Activated CD4-positive, alpha-beta T cell treated with anti-CD3 and anti-CD28 coated beads, Interleukin-2, amount 50 U/mL, for 48 hours (primary cell): Measurements from ENCODE around the gene ABCA2.

Experiments
- DNase-seq, 2 experiments: peaks; one replicate each; pipeline ENCODE4 v3.0.0-alpha.2; 2020

ABCA2 gene, protein sequence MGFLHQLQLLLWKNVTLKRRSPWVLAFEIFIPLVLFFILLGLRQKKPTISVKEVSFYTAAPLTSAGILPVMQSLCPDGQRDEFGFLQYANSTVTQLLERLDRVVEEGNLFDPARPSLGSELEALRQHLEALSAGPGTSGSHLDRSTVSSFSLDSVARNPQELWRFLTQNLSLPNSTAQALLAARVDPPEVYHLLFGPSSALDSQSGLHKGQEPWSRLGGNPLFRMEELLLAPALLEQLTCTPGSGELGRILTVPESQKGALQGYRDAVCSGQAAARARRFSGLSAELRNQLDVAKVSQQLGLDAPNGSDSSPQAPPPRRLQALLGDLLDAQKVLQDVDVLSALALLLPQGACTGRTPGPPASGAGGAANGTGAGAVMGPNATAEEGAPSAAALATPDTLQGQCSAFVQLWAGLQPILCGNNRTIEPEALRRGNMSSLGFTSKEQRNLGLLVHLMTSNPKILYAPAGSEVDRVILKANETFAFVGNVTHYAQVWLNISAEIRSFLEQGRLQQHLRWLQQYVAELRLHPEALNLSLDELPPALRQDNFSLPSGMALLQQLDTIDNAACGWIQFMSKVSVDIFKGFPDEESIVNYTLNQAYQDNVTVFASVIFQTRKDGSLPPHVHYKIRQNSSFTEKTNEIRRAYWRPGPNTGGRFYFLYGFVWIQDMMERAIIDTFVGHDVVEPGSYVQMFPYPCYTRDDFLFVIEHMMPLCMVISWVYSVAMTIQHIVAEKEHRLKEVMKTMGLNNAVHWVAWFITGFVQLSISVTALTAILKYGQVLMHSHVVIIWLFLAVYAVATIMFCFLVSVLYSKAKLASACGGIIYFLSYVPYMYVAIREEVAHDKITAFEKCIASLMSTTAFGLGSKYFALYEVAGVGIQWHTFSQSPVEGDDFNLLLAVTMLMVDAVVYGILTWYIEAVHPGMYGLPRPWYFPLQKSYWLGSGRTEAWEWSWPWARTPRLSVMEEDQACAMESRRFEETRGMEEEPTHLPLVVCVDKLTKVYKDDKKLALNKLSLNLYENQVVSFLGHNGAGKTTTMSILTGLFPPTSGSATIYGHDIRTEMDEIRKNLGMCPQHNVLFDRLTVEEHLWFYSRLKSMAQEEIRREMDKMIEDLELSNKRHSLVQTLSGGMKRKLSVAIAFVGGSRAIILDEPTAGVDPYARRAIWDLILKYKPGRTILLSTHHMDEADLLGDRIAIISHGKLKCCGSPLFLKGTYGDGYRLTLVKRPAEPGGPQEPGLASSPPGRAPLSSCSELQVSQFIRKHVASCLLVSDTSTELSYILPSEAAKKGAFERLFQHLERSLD (N-terminal part only)

DNA sequence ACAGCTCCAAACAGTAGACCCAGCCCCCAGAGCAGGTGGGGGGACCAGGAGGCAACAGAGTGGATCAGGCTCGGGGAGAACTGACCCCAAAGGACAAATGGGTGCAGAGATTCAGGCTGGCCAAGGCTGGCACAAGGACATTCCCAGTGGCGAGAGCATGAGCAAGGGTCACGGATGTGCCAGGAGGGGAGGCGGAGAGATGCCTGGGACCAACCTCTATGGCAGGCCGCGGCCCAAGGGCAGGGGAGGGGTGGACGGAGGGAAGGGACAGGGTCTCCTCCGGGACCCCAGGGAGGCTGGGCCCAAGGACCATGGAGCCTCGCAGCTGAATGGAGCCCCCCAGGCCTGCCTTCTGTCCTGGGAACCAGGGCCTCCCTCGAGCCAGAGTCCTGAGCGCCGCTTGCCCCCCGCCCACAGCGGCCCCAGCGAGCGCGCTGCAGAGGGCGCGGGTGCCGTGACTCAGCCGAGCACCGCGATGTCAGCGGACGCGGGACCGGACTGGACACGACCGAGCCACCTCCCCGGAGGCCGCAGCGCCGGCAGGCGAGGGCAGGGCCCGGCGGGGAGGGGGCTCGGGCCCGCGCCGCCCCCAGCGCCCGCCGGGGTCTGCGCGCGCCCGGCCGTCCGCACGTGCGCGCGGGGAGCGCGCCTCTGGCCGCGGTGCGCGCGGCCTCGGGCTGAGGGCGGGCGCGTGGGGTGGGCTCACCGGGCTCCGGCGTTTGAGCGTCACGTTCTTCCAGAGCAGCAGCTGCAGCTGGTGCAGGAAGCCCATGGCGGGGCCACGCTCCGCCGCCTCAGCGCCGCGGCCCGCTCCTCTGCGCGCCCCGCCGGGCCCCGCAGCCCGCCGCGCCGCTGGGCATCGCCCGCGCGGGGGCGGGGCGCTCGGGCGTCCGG, at the start of gene ABCA2:
Gene ABCA2 (minus strand): TSS at position 869 of the 894 bp plus-strand sequence. CDS start 97 bp downstream, at position 772.
- DNase-seq = no peak

DNA sequence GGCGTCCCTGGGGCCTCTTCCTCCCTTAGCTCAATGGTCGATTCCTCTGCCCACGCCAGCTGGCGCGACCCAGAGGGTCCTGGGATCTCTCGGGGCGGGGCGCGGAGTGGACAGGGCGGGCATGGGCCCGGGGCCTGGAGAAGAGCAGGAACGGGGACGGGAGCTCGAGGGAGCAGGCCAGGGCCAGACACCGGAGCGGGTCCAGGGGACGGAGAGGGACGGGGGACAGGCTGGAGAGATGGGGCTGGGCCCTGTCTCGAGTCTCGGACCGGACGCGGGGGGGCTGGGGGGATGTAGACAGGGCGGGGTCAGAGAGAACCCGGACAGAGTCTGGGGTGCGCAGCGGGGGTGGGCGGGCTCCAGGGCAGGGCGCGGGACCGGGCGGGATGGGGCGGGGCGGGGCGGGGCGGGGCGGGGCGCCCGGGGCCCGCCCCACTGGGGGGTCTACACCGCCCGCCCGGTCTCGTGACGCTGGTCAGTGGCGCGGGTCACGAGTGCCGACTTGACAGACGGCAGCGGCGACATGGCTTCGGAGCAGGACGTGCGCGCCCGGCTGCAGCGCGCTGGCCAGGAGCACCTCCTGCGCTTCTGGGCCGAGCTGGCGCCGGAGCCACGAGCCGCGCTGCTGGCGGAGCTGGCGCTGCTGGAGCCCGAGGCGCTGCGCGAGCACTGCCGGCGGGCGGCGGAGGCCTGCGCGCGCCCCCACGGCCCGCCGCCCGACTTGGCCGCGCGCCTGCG, 49.1 kb upstream of the ABCA2 start, which contains the start of gene UAP1L1:
Gene UAP1L1 (plus strand): TSS at position 508 of the 738 bp plus-strand sequence. CDS start 16 bp downstream, at position 524.
- peak; percentile 54 to 62 for DNase-seq

DNA sequence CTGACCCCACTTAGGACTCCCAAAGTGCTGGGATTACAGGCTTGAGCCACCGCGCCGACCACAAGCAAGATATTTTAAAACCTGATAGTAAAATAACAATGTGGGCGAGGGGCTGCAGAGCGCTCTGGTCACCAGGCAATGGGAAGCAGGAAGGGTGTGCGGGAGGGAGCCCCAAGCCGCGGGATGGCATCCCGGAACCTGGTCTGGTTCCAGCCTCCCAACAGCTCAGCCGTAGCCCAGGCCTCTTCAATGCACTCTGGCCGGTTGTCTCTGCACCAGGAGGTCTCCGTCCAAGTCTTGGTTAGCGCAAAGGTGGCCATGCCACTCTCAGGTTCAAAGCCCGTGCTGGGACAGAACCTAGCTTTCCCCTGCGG, 48.6 kb upstream of the ABCA2 start:
- no peak for DNase-seq

DNA sequence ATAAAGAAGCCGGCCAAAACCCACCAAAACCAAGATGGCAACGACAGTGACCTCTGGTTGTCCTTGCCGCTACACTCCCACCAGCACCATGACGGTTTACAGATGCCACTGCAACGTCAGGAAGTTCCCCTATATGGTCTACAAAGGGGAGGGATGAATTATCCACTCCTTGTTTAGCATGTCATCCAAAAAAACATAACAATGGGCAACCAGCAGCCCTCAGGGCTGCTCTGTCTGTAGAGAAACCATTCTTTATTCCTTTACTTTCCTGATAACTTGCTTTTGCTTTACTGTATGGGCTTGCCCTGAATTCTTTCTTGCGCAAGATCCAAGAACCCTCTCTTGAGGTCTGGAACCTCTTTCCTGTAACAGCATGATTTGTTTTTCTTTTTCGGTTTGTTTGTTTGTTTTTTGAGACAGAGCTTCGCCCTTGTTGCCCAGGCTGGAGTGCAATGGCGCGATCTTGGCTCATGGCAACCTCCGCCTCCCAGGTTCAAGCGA, 47.3 kb upstream of the ABCA2 start:
- DNase-seq = no peak

DNA sequence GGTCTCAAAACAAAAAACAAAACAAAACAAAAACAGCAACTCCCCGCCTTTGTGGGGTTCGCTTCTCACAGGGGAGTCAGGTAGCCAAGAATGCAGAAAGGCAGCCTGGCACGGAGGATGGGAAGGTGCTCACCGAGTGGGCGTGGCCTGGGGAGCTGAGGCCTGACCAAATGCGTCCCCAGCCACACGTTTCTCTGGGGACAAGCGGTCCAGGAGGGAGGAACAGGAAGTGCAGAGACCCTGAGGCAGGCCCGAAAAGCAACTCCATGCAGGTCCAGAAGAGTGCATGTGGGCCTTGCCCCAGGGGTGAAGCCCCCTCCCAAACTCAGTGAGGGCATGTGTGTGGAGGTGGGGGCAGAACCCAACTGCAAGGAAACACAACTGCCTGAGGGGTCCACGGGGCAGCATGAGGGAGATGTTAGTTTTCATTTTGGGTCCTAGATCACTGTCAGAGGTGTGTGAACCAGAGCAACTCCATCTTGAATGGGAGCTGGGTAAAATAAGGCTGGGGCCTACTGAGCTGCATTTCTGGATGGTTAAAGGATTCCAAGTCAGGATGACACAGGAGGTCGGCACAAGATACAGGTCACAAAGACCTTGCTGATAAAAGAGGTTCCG, 46.7 kb upstream of the ABCA2 start:
- no peak for DNase-seq

DNA sequence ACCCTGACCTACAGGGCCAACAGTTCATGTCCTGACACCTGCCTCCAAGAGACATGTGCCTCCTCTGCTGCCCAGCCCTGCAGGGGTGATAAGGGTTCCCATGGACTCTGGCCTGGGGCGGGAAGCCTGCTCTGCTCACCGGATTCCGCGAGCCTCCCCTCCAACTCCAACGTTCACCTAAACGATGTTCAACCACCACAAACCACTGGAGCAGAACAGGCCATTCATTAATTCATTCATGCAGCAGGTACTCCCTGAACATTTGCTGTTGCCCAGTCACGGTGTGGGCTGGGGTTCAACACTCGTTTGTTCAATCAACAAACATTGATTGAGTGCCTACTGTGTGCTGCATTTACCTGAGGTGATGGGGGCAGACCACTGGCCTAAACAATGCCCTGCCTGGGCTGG, 46.0 kb upstream of the ABCA2 start:
- no peak for DNase-seq

DNA sequence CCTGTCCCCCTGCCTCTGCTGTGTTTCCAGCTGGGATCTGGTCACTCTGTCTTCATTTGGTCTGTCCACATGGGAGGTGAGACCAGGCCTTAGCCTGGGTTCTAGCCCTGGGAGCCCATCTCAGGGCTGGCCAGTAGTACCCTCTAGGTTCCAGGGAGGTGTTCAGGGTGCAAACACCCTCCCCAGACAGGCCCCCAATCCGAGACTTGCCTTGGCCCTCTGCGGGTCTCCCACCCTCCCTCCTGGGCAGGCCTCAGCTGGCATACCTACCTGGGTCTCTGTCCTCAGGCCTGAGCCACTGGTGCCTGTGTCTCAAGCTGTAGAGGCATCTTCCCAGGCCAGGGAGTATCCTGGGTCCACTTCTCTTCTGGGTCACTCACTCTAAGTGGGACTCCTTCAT, 43.2 kb upstream of the ABCA2 start:
- DNase-seq = no peak

DNA sequence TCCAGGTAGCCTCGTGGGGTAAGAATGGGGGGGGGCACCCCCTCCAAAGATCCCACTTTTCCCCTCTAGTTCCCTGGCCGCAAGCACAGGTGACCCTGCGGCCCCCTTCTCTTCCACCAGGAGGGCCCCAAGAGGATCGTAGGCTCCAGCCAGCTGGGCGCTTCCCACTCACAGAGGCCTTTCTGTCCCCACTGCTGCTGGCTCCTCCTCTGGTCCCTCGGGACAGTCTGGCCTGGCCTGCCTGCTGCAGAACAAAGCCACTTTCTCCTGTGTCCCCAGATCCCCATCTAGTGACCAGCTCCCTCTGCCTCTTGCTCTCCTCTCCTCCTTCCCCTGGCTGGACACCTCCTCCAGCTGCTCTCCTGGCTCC, 42.9 kb upstream of the ABCA2 start:
- DNase-seq = no peak

DNA sequence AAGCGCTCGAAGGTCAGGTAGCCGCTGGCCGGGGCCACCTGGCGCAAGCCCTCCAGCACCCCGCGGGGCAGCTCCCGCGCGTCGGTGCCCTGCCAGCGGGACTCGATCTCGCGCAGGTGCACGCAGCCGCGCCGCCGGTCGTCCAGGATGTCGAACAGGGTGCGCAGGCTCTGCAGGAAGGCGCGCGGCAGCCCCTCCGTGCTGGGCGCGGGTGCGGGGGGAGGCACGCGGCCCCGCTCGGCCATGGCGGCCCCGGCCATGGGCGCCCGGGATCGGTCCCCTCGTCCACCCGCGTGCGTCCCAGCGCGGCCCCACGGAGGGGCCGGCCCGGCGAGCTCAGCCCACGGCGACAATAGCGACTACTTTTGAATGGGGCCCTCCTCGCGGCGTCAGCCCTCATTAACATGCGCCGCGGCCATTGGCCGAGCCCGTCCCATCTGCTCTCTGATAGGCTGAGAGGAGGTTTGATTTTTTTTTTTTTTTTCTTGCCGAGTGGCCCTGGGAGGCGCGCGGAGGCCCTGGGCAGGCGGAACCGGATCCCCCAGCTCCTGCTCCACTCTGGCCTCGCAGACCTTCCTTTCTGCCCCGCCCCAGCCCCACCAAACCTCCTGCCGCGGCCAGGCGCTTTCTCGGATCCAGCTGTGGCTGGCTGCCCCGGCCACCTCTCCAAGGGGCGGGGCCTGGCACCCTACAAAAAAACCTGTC, 42.3 kb upstream of the ABCA2 start, which contains the start of gene SAPCD2:
Gene SAPCD2 (minus strand): TSS at position 357 of the 705 bp plus-strand sequence. CDS start 97 bp downstream, at position 260.
- DNase-seq = peak; percentile 81 to 87

DNA sequence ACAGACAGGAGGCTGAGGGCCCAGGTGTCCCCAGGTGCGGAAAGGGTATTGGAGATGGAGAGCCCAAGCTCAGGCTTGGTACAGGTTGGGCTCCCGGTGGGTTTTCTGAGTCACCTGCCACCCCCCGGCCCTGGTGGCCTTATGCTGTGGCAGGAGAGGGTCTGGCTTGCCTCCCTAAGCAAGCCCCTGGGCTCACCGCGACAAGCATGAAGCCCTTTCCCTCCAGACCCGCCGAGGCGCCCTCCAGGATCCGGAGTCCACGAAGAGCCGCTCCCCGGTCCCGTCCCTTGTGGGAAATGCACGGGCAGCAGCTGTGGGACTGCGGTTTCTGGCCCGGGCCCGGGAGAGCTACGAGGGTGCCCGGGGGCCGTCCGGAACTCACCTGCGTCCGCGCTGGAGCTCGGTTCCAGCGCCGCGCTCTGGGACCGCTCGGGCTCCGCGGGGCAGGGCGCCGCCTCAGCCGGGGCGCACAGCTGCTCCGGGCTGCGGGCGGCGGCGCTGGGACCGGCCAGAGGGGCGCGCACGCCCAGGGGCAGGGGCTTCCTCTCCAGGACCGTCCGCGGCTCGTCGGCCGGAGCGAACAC, 41.6 kb upstream of the ABCA2 start:
- DNase-seq = no peak

DNA sequence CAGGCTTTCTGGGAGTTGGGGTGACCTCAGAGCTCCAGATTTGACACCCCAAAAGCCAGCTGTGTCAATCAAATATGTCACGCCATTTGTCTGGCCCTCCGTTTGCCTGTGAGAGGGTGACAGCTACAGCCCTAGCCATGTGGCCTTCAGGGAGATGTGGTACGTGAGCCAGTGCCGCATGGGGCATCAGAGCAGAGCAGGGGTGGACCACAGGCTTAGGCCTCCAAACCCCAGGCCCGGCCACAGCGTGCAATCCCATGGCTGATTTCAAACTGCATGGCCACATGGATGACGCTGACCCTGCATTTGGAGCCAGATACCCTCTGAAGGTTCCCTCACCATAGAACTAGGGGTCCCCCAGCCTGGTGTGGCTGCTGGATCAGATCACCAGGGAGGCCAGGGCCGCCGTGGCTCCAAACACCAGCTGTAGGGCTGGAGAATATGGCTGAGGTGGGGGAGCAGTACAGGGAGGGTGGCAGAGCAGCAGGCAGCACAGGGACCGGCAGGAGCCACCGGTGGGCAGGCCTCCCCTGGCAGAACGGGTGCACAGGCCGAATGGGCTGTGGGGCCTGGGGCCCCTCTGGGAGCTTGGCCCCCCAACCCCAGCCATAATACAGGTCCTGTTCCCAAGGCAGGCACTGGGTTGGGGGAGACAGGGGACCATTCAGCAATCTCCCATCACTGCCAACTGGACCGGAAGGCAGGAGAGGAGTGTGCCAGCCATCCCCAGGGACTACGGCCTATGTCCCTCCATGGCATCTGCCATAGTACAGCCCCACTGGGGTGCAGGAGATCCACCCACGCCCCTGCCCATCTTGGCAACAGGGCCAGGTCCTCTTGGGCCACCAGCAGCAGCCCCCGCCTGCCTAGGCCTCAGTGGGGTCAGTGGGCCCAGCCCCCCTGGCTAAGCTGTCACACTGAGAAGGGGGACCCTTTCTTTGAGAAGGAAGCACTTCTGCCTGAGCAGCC, 40.8 kb upstream of the ABCA2 start:
- DNase-seq = no peak

DNA sequence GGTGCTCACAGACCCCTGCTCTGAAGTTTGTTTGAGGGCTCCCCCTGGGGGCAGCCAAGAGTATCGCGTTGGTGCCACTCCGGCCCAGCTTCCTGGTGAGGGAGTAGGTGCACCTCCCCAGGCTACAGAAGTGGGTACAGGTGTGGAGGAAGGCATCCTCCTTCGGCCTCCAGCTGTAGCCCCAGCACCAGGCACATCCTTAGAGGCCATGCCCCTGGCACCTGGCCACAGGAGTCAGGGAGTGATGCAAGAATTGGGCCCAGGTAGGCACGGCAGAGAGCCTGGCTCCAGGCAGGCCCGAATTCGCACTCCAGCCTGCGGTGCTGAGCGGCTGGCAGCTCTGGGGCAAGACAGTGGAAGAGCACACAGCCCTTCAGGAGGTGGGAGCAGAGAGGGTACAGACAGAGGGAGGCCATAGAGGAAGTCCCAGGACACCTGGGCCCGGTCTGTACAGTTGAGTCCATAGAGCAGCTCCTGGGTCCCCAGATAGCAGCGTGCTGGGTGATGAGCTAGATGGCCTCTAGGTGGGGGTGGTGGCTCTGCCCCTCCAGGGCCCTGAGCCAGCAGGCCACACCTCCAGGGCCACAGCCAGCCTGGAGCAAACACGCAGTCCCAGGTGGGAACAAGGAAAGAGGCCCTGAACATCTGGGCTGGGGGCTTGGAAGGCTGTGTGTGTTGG, 40.0 kb upstream of the ABCA2 start:
- peak; percentile 85 to 88 for DNase-seq

DNA sequence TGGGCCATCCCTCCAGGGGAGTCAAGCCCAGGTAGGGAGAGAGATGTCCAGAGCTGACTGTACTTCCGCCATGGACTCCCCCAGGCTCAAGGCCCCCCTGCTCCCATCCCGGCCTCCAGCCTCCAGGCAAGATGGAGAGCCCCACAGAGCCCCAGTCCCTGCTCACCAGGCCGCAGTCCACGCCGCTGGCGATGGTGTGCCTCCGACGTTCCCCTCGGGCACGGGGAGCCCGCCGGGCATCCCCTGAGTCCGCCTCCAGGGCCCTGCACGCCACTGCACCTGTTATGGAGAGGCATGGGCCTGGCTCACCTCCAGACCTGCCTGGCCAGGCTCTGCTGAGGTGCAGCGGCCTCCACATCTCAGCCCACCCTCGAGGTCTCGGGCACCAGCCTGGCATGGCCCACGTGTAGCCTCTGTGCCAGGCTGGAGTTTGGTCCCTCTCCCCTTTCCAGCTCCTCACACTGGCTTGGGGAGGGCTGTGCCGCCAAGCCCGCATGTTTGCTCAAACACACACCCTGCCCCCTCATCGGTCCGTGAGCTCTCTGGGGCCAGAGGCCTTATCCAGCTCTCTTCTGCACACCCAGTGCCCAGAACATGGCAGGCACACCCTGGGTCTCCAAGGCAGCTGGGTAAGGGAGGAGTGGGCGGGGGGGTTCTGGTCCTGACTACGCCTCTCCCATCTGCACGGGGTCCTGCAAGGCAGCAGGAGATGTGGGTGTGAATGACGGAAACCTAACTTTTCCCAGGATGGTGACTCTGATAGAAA, 38.2 kb upstream of the ABCA2 start:
- DNase-seq = no peak

DNA sequence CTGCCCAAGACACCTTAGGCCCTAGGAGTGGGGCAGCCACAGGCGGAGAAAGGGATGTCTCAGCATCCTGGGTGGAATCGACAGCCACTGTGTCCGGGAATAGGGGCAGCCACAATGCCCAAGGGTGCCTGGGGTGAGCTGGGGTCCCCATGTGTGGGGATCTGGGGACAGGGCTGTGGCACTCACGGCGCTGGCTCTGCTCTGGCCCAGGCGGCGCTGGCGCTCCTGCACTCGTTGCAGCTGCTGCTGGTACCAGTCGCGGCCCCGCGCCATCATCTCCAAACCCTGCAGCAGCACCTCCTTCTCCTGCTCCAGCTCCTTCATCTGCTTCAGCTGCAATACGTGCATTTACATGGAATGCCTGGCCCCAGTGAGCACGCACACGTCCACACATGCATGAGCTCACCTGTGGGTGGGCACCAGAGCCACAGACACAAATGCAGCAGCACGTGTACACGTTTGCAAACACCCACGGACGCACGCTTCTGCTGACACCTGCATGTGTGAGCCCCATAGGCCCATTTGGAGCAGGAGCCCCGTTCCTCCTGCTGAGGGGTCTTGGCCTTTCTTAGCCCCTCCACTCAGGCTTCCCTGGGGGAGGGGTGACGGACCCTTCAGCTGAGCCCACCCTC, 37.4 kb upstream of the ABCA2 start:
- no peak for DNase-seq

DNA sequence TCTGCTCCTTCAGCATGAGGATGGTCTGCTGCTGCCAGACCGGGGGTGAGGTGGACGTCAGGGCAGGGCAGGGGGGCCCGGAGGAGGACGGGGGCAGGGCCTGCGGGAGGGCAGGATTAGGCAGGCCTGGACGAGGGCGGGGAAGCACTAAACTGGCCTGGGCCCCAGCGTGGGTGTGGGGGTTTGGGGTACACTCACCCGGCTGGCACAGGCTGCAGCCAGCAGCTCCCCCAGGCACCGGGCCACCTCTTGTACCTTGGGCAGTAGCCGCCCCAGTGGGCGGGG, 36.8 kb upstream of the ABCA2 start:
- no peak for DNase-seq
